Stimulated activated CD4-positive, alpha-beta T cell treated with anti-CD3 and anti-CD28 coated beads, Interleukin-1b, Interleukin-23, amount 100 ng/mL, for 1 hour (primary cell): Measurements from ENCODE around the gene ATXN7.

Experiments used
- DNase-seq, 2 donors: peaks; one replicate each; pipeline ENCODE4 v3.0.0-alpha.2; 2020; ENCODE audit warnings: low read depth in 2 of 2

The ATXN7 gene

GRCh38 chr3:64048631-64049061 is 185.0 kb downstream of the ATXN7 start:
- no peak for DNase-seq

GRCh38 chr3:64049136-64049535 is 185.5 kb downstream of the ATXN7 start:
- no peak for DNase-seq

GRCh38 chr3:64049832-64050231 is 186.2 kb downstream of the ATXN7 start:
- no peak for DNase-seq
